PC-9 (cell line): ENCODE data around the gene PTER.

Source experiments
- EZH2 ChIP-seq: fragments of 200-600 bp; sonication (generic); IDR thresholded peaks from 2 replicates; pipeline ENCODE4 v1.8.0; 2017; ENCODE audit warnings: antibody characterized with exemption, low read depth
- TF ChIP-seq, protein P1 (sequence below): fragments of 200-600 bp; sonication (generic); conservative IDR thresholded peaks from 2 replicates; pipeline ENCODE4 v1.6.1; 2017; ENCODE audit warnings: mixed run types, antibody characterized with exemption, mild to moderate bottlenecking, moderate library complexity

DNA sequence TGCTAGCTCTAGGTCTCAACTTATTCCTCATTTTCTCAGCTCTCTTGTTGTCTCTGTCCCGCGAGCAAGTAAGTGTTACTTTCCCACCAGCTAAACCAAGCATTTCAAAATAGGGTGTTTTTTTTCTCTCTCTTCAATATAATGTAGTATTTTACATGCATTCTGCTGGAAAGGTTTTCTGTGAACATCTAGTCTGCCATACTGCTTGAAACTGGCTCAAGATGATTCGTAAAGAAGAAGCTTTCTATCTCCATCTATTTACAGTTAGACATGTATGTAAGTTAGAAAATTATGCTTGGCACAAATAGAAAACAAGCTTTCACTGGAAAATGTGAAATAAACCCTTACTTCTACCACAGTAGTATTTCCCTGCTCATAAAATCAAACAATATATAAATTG lies 53.7 kb downstream of the PTER start:
- TF ChIP-seq, protein P1, sequence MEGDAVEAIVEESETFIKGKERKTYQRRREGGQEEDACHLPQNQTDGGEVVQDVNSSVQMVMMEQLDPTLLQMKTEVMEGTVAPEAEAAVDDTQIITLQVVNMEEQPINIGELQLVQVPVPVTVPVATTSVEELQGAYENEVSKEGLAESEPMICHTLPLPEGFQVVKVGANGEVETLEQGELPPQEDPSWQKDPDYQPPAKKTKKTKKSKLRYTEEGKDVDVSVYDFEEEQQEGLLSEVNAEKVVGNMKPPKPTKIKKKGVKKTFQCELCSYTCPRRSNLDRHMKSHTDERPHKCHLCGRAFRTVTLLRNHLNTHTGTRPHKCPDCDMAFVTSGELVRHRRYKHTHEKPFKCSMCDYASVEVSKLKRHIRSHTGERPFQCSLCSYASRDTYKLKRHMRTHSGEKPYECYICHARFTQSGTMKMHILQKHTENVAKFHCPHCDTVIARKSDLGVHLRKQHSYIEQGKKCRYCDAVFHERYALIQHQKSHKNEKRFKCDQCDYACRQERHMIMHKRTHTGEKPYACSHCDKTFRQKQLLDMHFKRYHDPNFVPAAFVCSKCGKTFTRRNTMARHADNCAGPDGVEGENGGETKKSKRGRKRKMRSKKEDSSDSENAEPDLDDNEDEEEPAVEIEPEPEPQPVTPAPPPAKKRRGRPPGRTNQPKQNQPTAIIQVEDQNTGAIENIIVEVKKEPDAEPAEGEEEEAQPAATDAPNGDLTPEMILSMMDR, result no peak
- no peak for TF ChIP-seq EZH2
